Activated T-cell treated with anti-CD3 and anti-CD28 coated beads, Interleukin-2, amount 50 U/mL, for 24 hours (primary cell): ENCODE data around the gene RING1.

Experiments used
- DNase-seq: peaks from one replicate; pipeline ENCODE4 v3.0.0-alpha.2; 2020
- H3K27ac Mint-ChIP-seq: 2 replicates; pipeline ENCODE4 v1.8.0; 2020; ENCODE audit warnings: mild to moderate bottlenecking, mixed read lengths
- H3K27me3 Mint-ChIP-seq: 2 replicates; pipeline ENCODE4 v1.8.0; 2020; ENCODE audit warnings: mixed read lengths
- H3K36me3 Mint-ChIP-seq: 2 replicates; pipeline ENCODE4 v1.8.0; 2020; ENCODE audit warnings: low read depth, mixed read lengths
- H3K4me1 Mint-ChIP-seq: 2 replicates; pipeline ENCODE4 v1.8.0; 2020; ENCODE audit warnings: low read depth, mixed read lengths
- H3K4me3 Mint-ChIP-seq: 2 replicates; pipeline ENCODE4 v1.8.0; 2020; ENCODE audit warnings: mild to moderate bottlenecking, moderate library complexity, mixed read lengths
- H3K9me3 Mint-ChIP-seq: 2 replicates; pipeline ENCODE4 v1.8.0; 2020; ENCODE audit warnings: mixed read lengths

The RING1 gene

GRCh38 chr6:33169291-33170175 is 38.8 kb upstream of the RING1 start:
- no peak for DNase-seq
- no peak overlapping the region for H3K27ac Mint-ChIP-seq
- no peaks in the 10 kb centered on the region for H3K9me3 Mint-ChIP-seq
- H3K36me3 Mint-ChIP-seq = no peaks in the 10 kb centered on the region
- peaks cover 8% of the 10 kb centered on the region for H3K27me3 Mint-ChIP-seq
- no peaks in the 10 kb centered on the region for H3K4me1 Mint-ChIP-seq
- H3K4me3 Mint-ChIP-seq = no peak overlapping the region

DNA sequence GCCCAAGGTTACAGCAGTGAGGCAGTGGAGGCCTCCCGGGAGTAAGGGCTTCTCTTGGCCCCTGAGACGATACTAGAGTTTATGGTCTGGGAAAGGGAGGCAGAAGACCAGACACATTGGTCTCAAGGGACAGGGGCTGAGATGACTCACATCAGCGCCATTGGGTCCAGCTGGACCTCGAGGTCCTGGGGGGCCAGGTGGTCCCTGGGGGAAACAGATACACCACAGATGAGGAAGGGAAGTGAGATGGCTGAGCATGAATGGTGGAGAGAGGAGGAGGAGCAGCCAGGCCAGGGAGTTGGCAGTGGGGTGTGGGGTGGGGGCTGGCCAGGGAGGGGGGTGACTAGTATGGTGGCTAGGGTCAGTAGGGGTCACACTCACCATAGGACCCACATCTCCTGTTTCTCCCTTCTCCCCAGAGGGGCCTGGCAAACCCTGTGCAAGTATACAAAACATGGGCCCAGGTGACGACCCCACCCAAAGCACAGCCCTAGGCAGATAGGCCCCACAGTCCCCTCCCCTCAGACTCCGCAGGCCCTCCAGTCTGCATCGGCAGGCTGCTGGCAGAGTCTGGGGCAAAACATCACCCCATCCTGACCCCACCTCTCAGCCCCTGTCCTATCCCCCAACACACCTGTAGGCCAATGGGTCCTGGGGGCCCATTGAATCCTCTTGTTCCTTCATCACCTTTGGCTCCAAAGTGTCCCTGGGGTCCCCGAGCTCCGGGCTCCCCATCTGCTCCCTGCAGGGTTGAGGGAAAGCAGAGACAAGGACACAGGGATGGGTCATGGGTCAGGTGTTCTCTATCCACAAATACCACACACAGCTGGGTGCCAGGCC is 37.9 kb upstream of the RING1 start:
- Mint-ChIP-seq H3K27ac (no peak overlapping the region), H3K36me3 (no peaks in the 10 kb centered on the region), H3K27me3 (peaks cover 8% of the 10 kb centered on the region), H3K4me1 (no peaks in the 10 kb centered on the region), H3K9me3 (no peaks in the 10 kb centered on the region), H3K4me3 (no peak overlapping the region)
- DNase-seq = no peak

DNA sequence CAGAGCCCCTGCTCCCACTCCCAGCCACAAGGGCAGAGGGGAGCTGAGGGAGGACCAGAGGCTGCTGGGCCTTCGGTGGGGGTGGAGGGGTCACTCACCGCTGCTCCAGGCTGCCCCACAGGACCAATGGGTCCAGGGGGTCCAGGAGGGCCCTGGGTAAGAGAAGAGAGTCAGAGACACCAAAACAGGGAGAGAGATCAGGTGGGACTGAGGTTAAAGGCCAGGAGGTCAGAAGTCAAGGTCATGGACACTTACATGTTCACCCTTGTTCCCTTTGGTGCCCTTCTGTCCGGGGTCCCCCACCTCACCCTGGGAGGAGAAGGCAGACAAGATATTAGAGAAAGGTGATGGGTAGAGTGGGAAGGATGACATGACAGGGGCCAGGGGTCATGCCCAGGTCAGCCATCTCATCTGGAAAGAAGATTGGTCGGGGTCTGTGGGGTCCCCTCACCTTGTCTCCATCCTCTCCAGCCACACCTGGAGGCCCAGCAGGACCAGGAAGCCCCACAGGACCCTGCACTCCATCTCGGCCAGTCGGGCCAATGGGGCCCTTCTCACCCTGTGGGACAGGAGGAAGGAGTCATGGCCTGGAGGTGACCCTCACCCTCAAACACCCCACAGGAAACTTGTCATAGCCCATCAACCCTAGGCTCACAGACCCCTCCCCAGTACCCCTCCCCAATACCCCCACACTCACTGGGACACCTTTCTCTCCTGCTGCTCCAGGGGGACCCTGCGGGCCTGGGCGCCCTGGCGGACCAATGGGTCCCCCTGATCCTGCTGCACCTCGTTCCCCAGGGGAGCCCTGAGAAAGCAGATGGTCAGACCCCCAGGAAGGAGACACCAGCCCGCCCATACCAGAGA is 37.1 kb upstream of the RING1 start:
- Mint-ChIP-seq H3K9me3 (no peaks in the 10 kb centered on the region), H3K4me3 (no peak overlapping the region), H3K27me3 (peaks cover 8% of the 10 kb centered on the region), H3K27ac (no peak overlapping the region), H3K36me3 (no peaks in the 10 kb centered on the region), H3K4me1 (no peaks in the 10 kb centered on the region)
- no peak for DNase-seq

- Mint-ChIP-seq H3K9me3 (no peaks in the 10 kb centered on the region), H3K27me3 (peaks cover 8% of the 10 kb centered on the region), H3K36me3 (no peaks in the 10 kb centered on the region), H3K27ac (no peak overlapping the region), H3K4me1 (no peaks in the 10 kb centered on the region), H3K4me3 (no peak overlapping the region)
- no peak for DNase-seq
Measured at GRCh38 chr6:33171880-33172687, 36.2 kb upstream of the RING1 start.

DNA sequence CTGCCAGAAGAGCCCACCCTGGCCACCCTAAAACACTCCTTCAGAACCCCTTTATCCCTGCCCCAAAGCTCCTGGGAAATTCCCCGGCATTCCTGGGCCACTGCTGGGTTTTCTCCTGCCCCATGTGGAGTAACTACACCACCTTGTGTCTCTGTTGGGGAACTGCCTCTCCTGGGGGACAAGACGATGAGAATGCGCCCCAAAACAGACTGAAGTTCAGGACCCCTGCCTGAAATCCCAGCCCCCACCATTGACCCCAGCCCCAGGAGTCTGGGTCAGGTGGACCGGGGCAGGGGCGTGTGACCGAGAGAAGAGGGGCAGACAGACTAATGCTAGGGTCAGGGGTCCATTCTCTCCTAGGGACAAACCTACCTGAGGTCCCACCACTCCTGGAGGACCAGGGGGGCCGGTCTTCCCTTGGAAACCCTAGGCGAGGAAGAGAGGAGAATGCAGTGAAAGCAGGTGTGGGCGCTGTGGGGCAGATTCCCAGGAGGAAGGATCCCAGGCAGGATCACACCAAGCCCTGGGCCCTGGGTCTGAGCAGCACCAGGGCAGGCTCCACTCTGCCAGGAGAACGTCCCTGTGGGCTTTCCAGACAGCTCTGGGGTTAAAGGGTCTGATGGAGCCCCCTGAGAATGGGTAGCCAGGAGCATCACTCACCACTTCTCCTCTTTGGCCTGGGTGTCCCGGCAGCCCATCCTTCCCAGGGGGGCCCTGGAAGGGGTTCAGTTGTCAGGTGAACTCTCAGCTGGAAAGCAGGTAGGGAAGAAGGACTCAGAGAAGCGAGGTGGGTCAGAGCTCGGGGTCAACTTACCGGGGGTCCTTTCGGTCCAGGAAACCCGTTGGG is 35.4 kb upstream of the RING1 start:
- Mint-ChIP-seq H3K27ac (no peak overlapping the region), H3K36me3 (no peaks in the 10 kb centered on the region), H3K9me3 (no peaks in the 10 kb centered on the region), H3K4me1 (no peaks in the 10 kb centered on the region), H3K27me3 (peaks cover 8% of the 10 kb centered on the region), H3K4me3 (no peak overlapping the region)
- DNase-seq = no peak

GRCh38 chr6:33173535-33174180 is 34.6 kb upstream of the RING1 start:
- Mint-ChIP-seq H3K9me3 (no peaks in the 10 kb centered on the region), H3K27me3 (peaks cover 8% of the 10 kb centered on the region), H3K4me3 (no peak overlapping the region), H3K27ac (no peak overlapping the region), H3K4me1 (no peaks in the 10 kb centered on the region), H3K36me3 (no peaks in the 10 kb centered on the region)
- DNase-seq = no peak

DNA sequence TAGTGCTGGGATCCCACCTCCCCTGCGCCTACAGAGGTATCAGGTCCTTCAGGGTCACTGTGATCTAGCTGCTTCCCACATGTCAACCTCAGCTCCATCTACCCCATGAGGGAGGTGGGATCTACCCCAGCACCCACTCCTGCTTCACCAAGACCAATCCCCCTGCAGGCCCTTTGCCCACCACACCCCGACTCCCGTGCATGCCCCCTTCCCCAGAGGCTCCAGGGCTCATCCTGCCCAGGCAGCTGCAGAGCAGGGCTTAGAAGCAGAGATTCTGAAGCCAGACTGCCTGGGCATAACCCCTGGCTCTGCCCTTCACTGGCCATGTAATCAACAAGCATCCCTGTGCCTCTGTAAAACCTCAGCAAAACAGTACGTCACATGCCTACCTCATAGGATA is 33.5 kb upstream of the RING1 start:
- no peak overlapping the region for H3K27ac Mint-ChIP-seq
- H3K4me1 Mint-ChIP-seq = no peaks in the 10 kb centered on the region

DNA sequence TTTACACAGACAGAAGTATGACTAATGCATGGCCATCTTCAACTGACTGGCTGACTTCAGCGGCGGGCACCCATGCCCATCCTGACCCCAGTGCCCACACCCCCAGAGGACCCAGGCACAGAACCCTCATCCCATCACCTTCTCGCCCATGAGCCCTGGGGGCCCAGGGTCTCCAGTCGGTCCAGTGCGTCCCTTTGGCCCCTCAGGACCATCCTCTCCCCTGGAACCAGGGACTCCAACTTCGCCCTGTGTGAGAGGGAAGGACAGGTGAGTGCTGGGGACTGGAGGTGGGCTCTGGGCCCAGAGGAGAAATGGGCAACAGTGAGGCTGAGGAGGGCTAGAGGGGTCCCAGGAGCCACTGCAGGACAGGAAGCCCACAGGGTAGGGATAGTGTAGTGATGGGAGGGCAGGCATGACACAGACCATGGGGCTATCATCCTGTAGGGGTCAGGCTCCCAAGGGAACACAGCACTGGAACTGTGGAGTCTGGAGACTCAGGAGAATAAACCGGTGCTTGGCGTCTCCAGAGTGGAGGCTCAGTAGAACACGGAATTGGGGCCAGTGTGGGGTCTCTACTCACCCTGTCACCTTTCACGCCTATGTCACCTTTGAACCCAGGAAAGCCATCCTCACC is 32.7 kb upstream of the RING1 start:
- H3K27ac Mint-ChIP-seq = no peak overlapping the region
- no peak for DNase-seq

More for the DNA sequence above, 33.5 kb upstream of the RING1 start:
- no peaks in the 10 kb centered on the region for H3K9me3 Mint-ChIP-seq
- no peak for DNase-seq
- H3K4me3 Mint-ChIP-seq = no peak overlapping the region
- no peaks in the 10 kb centered on the region for H3K36me3 Mint-ChIP-seq
- peaks cover 8% of the 10 kb centered on the region for H3K27me3 Mint-ChIP-seq

DNA sequence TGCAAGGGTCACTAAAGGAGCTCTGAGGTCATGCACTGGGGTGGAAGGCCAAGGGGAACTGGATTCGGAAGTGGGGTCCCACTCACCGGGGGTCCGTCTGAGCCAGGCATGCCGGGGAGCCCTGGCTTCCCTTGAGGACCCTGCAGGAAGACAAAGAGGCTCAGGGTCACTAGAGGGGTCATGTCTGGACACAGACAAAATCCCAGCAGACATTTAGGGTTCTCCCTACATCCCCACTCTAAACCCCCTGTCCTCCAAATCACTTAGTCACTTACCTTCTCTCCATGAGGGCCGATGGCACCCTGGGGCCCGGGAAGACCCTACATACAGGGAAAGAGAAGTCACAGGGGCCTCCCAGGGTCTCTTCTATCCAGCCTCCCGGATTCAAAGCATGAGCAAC is 31.4 kb upstream of the RING1 start:
- Mint-ChIP-seq H3K27ac (no peak overlapping the region), H3K9me3 (no peaks in the 10 kb centered on the region), H3K4me1 (no peaks in the 10 kb centered on the region), H3K4me3 (no peak overlapping the region), H3K36me3 (no peaks in the 10 kb centered on the region), H3K27me3 (peaks cover 8% of the 10 kb centered on the region)
- DNase-seq = no peak

More for the DNA sequence above, 32.7 kb upstream of the RING1 start:
- H3K4me1 Mint-ChIP-seq = no peaks in the 10 kb centered on the region
- peaks cover 8% of the 10 kb centered on the region for H3K27me3 Mint-ChIP-seq
- H3K9me3 Mint-ChIP-seq = no peaks in the 10 kb centered on the region
- H3K36me3 Mint-ChIP-seq = no peaks in the 10 kb centered on the region
- H3K4me3 Mint-ChIP-seq = no peak overlapping the region

DNA sequence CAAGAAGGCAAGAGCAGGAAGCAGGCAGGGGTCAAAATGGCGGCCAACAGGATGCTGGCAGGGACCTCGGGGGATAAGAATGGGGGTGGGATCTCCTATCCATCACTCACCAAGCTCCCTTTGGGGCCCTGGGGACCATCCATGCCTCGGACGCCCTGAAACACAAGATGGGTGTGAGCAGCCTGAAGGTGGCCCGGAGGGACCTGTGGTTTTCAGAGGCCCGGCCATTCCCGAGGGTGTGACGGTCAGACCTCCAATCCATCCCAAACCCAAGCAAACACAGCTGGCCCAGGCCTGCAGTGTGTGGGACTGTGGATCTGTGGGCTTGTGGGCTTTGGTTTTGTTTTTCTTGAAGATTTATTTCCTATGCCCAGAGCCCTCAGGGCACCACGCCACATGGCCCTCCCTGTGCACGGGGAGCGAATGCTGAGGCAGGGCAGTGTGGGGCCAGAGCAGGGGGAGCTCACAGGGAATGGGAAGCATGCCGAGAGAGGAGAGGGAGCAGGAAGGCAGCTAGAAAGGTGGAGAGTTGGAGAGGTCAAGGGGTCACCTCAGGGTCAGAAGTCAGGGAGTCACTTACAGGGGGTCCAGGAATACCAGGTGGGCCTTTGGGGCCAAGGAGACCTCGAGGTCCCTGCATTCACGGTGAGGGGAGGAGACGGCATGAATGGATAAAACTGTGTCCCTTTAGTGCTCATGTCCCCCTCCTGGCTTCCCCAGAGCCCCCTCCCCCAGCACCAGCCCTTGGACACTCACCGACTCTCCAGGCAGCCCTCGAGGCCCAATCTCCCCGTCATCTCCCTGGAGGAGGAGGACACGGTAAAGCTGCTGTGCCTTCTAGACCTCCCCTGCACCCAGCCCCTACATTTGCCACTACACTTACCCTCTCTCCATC is 30.5 kb upstream of the RING1 start:
- H3K4me3 Mint-ChIP-seq = no peak overlapping the region
- peaks cover 3% of the 10 kb centered on the region for H3K36me3 Mint-ChIP-seq
- H3K4me1 Mint-ChIP-seq = peaks cover 2% of the 10 kb centered on the region
- H3K27me3 Mint-ChIP-seq = peaks cover 4% of the 10 kb centered on the region
- peaks cover 3% of the 10 kb centered on the region for H3K9me3 Mint-ChIP-seq
- no peak overlapping the region for H3K27ac Mint-ChIP-seq
- DNase-seq = no peak

DNA sequence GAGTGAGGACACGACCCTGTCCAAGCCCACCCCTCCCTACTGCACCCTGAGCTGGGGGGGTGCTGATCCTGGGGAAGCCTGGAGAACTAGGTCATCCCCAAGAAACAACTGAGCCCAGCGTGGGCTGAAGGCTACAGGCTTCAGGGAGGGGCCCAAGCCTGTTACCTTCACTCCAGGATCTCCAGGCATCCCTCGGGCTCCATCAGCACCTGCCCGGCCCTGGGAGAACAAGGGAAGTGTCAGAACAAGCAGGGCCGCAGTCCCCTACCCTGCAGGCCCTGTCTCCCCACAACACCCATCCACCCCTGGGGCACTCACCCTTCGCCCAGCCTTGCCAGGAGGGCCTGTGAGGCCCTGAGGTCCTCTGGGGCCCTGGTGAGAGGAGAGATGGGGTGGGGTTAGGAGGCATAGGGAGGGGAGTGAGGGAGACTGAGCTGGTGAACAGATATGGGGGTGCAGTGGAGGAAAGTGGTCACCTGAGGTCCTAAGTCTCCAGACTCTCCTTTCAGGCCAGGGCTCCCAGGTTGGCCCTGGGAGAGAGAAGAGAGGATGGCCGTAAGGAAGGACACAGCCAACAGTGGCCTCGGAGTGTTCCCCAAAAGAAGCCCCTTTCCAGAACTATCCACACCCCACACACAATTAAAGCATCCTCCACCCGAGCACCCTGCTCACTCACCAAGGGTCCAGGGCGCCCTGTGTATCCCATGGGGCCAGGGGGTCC is 29.4 kb upstream of the RING1 start:
- Mint-ChIP-seq H3K4me3 (no peak overlapping the region), H3K4me1 (peaks cover 14% of the 10 kb centered on the region), H3K9me3 (peaks cover 14% of the 10 kb centered on the region), H3K36me3 (peaks cover 14% of the 10 kb centered on the region), H3K27me3 (no peaks in the 10 kb centered on the region), H3K27ac (no peak overlapping the region)
- DNase-seq = no peak
